NCI-H2227 (cell line): ENCODE results near the gene ATP5PB.

Experiments
- DNase-seq: peaks from one replicate; lab custom pipeline; 2025; ENCODE audit not compliant: unreplicated experiment; lab: John Stamatoyannopoulos, UW

Gene ATP5PB

DNA sequence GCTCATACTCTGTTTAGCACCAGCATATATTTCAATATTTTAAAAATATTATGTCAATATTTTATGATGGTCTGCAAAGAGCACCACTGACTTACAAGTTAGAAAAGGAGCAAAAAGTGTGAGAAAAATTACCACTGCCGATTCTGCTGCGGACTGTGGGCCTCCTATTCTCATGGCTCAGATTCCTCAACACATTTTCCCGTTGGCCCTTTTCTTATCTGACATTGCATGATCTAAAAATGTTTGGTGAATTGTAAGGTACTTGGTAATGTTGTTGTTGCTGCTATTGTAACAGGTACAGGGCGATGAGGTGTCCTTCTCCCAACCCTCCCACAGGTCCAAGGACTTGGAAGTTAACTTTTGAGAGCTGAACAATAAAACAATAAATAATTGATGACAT is 25.3 kb downstream of the ATP5PB start:
- no peak for DNase-seq

- no peak for DNase-seq
Observed at GRCh38 chr1:111475701-111476100, 26.4 kb downstream of the ATP5PB start.

- DNase-seq, result no peak
Observed at GRCh38 chr1:111476214-111476613, 26.9 kb downstream of the ATP5PB start.

DNA sequence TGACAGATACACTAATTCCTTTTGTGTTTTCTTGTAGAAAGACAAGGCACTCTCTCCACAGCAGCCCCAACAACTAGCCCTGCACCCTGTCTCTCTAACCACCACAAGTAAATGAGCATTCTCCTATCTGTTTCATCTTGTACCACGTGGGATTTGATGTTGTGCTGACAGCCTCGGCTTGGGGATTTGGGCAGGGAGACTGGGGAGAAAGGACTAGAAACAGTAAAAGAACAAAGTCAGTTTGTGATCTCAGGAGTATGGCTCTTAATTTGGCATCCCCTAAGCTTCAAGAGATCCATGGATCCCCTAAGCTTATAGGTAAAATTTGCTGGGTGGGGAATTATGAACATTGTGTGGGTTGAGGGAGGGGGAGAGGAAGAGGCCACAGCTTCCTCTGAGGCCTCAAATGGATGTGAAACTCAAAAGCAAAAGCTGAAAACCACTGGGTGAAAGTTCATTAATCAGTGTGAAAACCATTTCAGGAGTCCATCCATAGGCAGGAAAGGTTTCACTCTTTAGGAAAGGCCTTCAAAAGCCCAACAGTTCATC is 27.6 kb downstream of the ATP5PB start:
- DNase-seq, result no peak

DNA sequence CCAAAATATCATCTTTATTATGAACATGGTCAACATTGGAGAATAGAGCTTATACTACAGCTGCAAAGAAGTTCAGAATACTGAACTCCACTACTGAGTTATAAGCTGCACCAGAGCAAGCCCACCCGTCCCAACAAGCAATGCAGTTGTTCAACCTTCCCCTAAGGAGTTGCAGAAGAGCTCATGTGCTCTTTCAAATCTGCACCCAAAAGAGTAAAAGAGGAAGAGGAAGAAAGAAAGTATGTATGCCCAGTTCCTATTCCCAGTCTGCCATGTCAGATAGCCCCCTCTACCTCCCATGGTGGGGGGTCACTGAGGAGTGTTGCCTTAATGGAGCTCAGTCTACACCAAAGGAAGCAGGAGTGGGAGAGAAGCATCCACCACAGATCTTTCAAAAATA is 31.4 kb downstream of the ATP5PB start:
- no peak for DNase-seq

DNA sequence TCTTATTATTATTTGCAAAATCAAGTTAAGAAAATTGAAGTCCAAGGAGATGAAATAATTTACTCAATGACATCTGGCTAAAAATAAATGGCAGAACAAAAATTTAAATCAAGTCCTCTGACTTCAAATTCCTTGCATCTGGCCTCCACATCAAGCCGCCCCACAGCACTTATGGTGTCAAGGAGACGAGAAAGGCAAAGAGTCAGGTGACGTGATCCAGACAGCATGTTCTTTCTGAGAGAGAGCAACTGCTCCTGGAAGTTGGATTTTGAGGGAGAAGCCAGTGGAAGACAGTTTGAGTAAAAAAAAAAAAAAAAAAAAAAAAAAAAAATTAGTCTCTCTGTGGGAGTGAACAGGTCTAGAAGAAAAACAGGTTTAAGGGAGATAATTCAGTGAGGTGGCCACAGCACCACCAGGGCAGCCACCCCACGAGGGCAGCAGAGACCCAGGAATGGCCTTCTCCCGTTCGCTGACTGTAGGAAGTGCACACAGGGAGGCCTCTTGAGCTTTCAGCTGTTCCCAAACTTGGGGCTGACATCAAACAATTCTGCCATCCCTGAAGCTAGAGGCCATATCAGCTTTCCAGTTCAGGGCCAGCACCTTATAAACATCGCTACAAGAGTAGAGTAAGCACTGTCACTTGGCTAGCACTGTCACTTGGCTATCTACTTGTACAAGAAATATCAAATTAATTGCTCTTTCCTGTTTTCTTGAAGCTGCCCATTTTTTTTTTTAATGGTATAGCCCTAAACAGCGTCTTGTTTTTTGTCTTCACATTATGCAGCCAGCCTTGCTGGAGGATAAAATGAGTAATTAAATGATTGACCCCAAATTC is 32.3 kb downstream of the ATP5PB start:
- DNase-seq, result peak; percentile 62

DNA sequence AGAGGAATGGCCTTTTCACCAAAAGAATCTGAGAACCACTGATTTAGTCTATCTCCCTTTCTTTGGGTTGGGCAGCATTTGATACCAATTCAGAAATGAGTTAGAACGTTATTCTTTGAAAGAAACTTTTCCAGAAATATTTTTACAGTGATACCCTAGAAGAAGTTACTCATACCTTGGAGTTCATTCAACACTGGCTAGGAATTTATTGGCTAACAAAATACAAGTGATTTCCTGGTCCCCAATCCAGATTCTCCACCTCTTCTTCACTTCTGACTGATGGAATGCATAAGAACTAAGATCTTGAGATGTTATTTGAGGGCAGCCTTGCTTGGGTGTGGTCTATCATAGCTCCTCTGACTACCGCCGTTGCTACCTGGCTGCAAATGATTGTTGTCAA is 33.9 kb downstream of the ATP5PB start:
- DNase-seq, result no peak

- no peak for DNase-seq
Observed at GRCh38 chr1:111483876-111484275, 34.6 kb downstream of the ATP5PB start.

GRCh38 chr1:111484391-111485026 is 35.2 kb downstream of the ATP5PB start:
- no peak for DNase-seq

DNA sequence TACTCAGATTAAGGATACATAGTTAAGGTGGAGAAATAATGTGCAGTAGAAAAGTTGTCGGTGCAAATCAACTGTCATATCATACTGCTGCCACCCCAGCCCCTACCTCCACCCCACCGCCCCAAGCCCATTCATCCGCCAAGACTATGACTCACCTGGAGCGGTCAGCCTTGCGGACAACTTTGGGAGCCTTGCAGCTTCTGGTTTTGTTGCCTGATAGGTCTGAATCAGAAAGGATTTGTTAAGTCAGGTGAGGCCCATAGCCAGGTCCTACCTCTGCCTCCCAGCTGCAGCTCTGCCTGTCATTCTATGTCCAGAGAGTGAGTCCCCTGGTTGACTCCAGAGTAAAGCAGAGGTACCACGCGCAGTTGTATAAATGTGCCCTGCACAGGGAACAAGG is 37.2 kb downstream of the ATP5PB start:
- DNase-seq, result no peak

- no peak for DNase-seq
Observed at GRCh38 chr1:111487133-111487532, 37.9 kb downstream of the ATP5PB start.

- DNase-seq, result no peak
Observed at GRCh38 chr1:111488669-111489068, 39.4 kb downstream of the ATP5PB start.

GRCh38 chr1:111489604-111490003 is 40.3 kb downstream of the ATP5PB start:
- DNase-seq, result no peak

DNA sequence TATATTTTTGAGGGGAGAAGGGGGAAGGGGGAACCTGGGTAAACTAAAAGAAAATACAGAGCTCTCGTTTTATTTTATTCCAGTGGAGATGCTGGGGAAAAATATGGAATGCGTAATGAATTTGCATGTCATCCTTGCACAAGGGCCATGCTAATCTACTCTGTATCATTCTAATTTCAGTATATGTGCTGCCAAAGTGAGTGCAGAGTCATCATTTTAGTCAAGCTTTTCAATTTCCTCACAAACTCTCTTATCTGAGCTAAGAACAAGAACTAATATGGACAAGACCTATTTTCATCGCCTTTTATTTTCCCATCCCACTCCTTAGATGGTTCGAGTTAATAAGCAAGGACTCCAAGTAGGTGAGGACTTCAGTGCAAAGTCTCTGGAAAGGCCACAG is 41.0 kb downstream of the ATP5PB start:
- DNase-seq, result no peak

GRCh38 chr1:111491070-111491469 is 41.8 kb downstream of the ATP5PB start:
- DNase-seq, result no peak

GRCh38 chr1:111496398-111496797 is 47.1 kb downstream of the ATP5PB start:
- DNase-seq, result no peak

DNA sequence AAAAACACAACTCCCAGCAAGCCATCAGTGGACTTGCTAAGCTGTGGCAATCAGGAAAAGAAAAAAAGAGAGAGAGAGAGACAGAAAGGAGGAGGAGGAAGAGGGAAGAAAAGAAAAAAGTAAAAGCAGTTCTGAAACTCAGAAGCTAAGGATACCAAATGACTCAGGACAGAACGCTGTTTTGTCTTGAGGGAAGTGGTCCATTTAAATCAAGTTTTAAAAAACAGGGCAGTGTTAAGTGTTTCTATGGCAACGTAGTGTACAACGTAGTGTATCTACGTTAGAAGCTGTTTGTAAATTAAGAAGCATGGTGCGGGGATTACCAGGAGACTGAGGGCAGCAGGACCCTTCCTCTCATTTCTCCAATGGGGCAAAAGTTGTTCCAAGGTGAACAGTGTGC is 48.3 kb downstream of the ATP5PB start:
- no peak for DNase-seq

GRCh38 chr1:111499026-111499785 is 49.9 kb downstream of the ATP5PB start:
- no peak for DNase-seq

DNA sequence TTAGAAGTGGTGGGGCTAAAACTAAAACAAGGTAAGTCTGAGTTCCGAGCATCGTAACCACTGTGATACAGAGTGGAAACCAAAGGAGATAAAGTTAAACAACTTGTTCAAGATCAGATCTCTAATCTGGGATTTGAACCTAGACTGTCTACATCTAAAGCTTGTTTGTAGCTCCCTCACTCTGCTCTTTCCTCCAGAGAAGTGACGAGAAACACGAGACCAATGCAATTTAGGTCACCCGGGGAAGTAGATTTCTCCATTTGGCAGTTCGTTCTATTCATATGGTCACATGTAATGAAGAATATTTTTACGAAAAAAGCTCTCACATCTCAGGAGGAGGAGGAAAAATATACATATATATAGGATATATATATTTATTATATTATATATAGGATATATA is 52.4 kb downstream of the ATP5PB start:
- no peak for DNase-seq

DNA sequence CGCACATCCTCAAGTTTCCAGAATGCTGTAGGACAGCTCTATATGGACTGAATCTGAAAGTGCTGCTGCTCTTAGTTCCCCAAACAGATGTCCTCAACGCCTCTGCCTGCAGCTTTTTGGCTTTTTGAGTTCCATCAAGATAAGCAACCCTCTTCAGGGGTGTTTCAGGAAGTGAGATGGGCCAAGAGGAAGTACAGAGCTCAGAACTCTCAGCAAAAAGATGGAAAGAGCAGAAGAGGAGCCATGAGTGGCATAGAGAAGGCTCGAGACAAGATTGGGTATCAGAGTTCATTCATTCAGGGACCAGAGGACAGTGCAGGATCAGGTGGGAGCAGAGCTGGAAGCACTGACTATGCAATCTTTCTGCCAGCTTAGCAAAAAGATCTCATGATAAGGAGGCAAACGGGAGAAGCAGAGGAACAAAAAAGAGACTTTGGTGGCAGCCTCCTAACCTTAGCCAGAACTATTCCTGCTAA is 54.4 kb downstream of the ATP5PB start, which contains the start of the genes ADORA3 and TMIGD3:
Gene ADORA3 (minus strand): TSS at position 49 of the 476 bp plus-strand sequence. CDS start 279 bp downstream, outside the sequence.
Gene TMIGD3 (minus strand): TSS at position 49 of the 476 bp plus-strand sequence. CDS start 279 bp downstream, outside the sequence.
- no peak for DNase-seq

DNA sequence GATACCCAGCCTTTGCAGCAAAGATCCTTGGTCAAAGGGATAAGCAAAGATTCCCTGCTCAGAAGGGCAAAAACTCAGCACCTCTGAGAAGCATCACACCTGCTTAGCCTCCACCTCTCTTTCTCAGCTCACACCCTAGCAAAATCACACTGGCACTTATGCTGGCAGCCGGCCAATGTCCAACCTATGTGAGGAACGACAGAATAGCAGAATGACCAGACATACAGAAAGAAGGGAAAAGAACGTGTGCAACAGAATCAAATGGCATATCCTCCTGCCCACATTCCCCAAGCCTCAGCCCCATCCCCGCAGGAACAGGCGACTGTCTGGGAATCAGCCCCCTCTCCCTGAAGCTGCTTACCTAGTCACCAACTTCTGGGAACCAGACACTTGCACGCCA is 54.8 kb downstream of the ATP5PB start:
- no peak for DNase-seq
